Adrenal gland (tissue), 5 donors: Measurements from ENCODE around the gene STAG3.

Experiments used
- POLR2A ChIP-seq, 2 donors: fragments of 450-650 bp; IDR thresholded peaks; one replicate each; pipeline ENCODE4 v1.6.1; 2017; ENCODE audit warnings: antibody characterized with exemption in 2 of 2, mild to moderate bottlenecking in 2 of 2, moderate library complexity in 1 of 2
- TF ChIP-seq, protein P1 (sequence below), 6 experiments: fragments of 450-650 bp in 4 of 6; fragments of 200-600 bp in 2 of 6; sonication (generic) in 1 of 6; IDR thresholded peaks; 1 replicate in 5 of 6; 2 replicates in 1 of 6; pipeline versions ENCODE4 v1.5.1 to v1.8.0; 2016 to 2021; ENCODE audit warnings: antibody characterized with exemption in 6 of 6, mild to moderate bottlenecking in 2 of 6, moderate library complexity in 1 of 6
- donor health status: DM: no; HTN: no; CAD: no.

GRCh38 chr7:100147278-100147677, 30.4 kb upstream of the STAG3 start:
- TF ChIP-seq, protein P1, sequence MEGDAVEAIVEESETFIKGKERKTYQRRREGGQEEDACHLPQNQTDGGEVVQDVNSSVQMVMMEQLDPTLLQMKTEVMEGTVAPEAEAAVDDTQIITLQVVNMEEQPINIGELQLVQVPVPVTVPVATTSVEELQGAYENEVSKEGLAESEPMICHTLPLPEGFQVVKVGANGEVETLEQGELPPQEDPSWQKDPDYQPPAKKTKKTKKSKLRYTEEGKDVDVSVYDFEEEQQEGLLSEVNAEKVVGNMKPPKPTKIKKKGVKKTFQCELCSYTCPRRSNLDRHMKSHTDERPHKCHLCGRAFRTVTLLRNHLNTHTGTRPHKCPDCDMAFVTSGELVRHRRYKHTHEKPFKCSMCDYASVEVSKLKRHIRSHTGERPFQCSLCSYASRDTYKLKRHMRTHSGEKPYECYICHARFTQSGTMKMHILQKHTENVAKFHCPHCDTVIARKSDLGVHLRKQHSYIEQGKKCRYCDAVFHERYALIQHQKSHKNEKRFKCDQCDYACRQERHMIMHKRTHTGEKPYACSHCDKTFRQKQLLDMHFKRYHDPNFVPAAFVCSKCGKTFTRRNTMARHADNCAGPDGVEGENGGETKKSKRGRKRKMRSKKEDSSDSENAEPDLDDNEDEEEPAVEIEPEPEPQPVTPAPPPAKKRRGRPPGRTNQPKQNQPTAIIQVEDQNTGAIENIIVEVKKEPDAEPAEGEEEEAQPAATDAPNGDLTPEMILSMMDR (IDR thresholded peaks at IDR 0.05) = no peak
- no peak for TF ChIP-seq POLR2A (IDR thresholded peaks at IDR 0.05)
